HG02623 (cell line): Measurements from ENCODE around the gene SFXN4.
"Not testable (repeated sequence)": the region's sequence is repeated elsewhere in the genome, so short reads cannot be mapped to it uniquely, and the experiment has no call there.

Source experiments
- ATAC-seq: cut with Tn5 transposase; IDR thresholded peaks from one replicate; pipeline ENCODE4 v1.9.1; 2021; ENCODE audit warnings: moderate library complexity; ENCODE audit not compliant: unreplicated experiment

SFXN4 gene

GRCh38 chr10:119149157-119149556 lies 16.4 kb downstream of the SFXN4 start:
- ATAC-seq = no peak

GRCh38 chr10:119143657-119144056 lies 21.9 kb downstream of the SFXN4 start:
- ATAC-seq = no peak

- no peak for ATAC-seq
These were observed 24.8 kb downstream of the SFXN4 start for GRCh38 chr10:119140603-119141245.

GRCh38 chr10:119139464-119140067 lies 25.9 kb downstream of the SFXN4 start:
- peak; percentile 60 for ATAC-seq

- no peak for ATAC-seq
These were observed 26.9 kb downstream of the SFXN4 start for GRCh38 chr10:119138346-119139306.

GRCh38 chr10:119137878-119138277 lies 27.6 kb downstream of the SFXN4 start:
- not testable (repeated sequence) for ATAC-seq

GRCh38 chr10:119136084-119136483 lies 29.4 kb downstream of the SFXN4 start:
- no peak for ATAC-seq

- no peak for ATAC-seq
These were observed 30.0 kb downstream of the SFXN4 start for GRCh38 chr10:119135513-119135881.

GRCh38 chr10:119133949-119134348 lies 31.6 kb downstream of the SFXN4 start:
- ATAC-seq = no peak

- ATAC-seq = no peak
These were observed 32.8 kb downstream of the SFXN4 start for GRCh38 chr10:119132521-119133345.

GRCh38 chr10:119131512-119132240 lies 33.8 kb downstream of the SFXN4 start:
- no peak for ATAC-seq

GRCh38 chr10:119129721-119130120 lies 35.8 kb downstream of the SFXN4 start:
- ATAC-seq = no peak

- no peak for ATAC-seq
These were observed 39.6 kb downstream of the SFXN4 start for GRCh38 chr10:119125942-119126341.

- no peak for ATAC-seq
These were observed 44.6 kb downstream of the SFXN4 start for GRCh38 chr10:119120875-119121274.

- ATAC-seq = peak; percentile 77
These were observed 45.1 kb downstream of the SFXN4 start for GRCh38 chr10:119120413-119120867.

GRCh38 chr10:119119400-119119799 lies 46.1 kb downstream of the SFXN4 start:
- ATAC-seq = no peak

GRCh38 chr10:119118231-119118630 lies 47.3 kb downstream of the SFXN4 start:
- ATAC-seq = no peak

GRCh38 chr10:119116326-119116951 lies 49.1 kb downstream of the SFXN4 start:
- ATAC-seq = no peak

- ATAC-seq = no peak
These were observed 49.6 kb downstream of the SFXN4 start for GRCh38 chr10:119115926-119116325.
